ENCODE results near the gene PARD3.
A peak's percentile ranks its signal among the peaks of the same experiment; 100 is the strongest.
"Not testable (repeated sequence)": the region's sequence is repeated elsewhere in the genome, so short reads cannot be mapped to it uniquely, and the experiment has no call there.

Gene PARD3

DNA sequence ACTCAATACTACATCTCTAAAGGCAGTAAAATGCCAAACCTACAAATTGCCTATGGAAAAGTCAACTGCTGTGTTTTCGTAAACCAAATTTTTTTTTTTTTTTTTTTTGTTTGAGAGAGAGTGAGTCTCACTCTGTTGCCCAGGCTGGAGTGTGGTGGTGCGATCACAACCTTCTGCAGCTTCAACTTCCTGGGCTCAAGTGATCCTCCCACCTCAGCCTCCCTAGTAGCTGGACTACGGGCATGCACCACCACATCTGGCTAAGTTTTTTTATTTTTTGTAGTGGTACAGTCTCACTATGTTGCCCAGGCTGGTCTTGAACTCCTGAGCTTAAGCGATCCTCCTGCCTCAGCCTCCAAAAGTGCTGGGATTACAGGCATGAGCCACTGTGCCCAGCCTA, 74.0 kb downstream of the PARD3 start:
- not testable (repeated sequence) for DNase-seq

DNA sequence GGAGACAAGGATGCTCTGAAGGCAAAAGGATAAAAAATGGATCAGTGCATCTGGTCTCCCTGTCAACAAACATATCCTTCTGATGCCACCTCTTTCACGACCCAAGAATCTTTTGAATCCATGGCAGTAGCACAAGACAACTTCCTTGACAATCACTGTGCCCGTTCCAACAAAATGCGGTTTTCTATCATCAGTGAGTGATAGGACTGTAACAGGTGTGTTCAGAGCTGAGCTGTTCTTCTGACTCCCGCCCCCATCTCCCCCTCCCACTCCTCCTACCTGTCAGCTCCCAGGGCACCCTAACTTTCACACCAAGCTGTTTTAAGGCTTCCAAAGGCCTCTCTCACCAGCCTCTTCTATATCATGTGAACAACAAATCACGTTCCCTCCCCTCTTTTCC, 74.8 kb downstream of the PARD3 start:
- no peak for DNase-seq

DNA sequence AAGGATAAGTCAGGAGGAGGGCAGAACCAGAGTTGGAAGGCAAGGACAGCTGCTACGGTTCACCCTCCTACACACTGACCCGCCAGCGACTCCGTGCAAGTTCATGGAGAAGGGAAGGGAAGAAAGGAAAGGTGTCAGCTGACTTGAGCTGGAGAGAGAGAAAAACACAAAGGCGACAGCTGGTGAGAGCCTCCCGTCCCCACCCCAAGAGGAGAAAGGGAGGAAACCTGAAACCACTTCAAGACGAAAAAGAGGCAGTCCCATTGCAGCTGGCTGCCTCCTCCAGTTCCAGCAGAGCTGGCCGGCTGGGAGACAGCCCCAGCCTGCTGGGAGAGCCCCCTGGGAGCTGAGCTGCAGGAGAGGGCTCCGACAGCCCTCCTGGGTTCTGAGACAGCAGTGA, 75.2 kb downstream of the PARD3 start:
- DNase-seq: peak; percentile 78

DNA sequence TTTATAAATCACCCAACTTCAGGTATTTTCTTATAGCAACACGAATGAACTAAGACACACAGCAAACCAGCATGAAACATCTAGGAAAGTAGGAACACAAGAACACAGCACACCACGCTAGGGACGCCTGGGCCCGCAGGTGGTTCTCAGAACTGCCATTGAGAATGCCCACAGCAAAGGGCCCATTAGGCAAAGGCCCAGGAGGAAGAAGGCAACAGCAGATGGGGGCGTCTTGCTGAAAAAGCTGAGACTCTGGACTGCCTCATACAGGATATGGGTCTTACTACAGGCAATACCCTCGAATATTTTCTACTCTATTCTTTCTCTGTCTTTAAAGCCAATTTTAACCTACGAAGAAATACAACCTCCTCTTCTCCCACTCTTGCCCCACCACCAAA, 77.3 kb downstream of the PARD3 start:
- DNase-seq: no peak

DNA sequence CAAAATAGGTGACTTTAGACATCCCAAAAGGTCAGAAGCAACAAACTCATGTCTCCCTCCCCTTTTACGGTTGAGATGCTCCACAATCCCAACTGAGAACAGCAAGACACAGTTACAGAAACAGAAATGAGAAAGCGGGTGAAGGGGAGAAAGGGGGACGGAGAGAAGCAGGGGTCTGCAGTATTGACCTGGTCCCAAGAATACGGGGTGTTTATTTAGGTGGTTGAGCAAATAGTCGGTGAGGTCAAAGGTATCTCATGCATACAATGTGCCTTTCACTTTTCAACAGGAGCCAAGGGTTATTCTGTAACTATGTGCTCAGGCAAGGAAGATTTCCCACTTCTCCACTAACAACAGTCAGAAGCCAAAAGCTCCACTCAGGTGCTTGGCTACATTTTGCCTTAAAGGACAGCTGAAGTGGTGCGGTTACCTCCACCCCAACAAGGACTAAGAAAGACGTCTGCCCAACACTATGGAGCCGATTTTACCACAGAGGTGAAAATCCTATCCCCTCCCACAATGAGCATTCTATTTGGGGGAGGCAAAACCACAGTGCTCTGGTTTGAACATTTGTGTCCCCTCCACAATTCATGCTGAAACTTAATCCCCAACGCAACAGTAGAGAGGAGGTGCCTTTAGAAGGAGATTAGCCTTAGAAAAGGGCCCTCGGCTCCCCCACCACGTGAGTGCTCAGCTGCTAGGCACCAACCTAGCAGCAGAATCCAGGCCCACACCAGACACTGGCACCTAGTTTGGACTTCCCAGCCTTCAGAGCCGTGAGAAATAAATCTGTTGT, 77.9 kb downstream of the PARD3 start:
- no peak for DNase-seq

DNA sequence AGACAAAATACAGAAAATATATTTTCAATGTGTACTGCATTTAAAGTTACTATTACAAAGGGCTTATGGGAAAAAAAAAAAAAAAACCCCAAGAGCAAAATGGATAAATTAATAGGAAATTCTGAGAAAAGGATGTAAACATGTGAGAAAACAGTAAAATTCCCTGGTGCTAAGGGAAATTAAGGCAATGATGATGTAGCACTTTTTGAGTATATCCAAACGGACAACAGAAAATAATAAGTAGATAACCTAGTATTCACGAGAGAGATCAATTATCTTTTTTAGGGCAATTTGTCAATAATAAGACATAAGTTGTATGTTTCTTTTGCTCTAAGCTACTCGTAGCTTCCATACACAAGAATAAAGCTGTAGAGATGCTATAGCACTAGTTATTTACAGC, 80.2 kb downstream of the PARD3 start:
- DNase-seq: no peak

DNA sequence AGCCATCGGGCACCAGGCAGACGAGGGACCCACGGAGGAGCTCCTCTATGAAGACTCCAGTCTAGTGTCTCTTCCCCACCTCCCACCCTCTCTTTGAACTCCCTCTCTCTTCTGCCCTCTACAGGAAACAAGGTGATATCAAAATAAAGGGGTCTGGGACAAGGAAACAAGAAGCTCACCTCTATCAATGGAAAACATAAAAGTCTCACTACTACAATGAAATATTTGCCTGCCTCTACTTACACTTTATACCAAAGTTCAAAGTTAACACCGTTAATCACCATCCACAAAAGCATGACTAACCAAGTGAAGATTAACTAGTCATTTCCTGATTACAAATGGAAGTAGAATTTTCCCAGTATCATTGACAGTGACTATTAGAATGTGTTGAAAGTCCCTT, 82.2 kb downstream of the PARD3 start:
- DNase-seq: no peak

DNA sequence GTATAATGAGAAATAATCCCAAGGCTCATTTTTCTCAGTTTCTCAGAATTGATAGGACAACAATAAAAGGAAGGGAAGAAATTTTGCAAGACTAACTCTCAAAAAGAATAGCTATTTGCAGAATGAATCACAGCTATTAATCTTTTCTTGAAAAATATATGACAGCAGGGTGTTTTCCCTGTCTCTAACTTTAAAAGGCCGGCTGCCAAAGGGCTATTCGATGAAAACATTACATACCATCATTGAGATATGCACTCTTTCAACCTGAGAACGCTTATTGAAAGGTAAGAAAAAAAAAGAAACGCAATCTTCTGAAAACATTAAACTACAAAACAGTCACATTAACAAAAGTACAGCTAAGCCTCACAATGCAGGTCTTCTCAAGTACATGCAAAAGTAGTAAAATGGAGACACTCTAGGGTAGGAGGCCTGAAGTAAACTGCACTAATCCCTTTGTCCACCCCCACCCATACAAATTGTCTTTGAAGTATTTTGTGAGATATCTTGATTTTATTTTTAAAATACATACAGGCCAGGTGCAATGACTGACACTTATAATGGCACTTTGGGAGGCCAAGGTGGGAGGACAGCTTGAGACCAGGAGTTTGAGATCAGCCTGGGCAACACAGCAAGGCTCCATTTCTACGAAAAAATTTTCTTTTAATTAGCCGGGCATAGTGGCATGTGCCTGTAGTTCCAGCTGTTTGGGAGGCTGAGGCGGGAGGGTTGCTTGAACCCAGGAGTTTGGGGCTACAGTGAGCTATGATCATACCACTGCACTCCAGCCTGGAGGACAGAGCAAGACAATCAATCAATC, 83.0 kb downstream of the PARD3 start:
- DNase-seq: no peak

DNA sequence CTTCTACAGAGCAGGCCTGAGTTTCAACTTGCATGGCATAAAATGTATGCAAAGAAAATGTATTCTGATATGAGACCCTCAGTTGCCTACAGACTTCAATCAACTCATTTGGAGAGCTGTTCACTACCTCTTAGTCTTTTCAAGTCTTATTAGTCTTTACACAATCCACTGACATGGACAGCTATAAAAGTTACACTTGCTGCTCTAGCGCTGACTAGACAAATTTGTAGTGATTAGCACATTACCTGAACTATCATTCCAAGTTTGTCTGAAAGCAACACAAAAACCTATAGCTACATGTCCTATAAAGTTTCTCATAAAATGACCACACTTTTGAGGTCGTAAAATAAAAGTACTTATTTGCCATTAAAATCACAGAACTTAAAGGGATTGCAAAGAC, 83.9 kb downstream of the PARD3 start:
- DNase-seq: no peak

DNA sequence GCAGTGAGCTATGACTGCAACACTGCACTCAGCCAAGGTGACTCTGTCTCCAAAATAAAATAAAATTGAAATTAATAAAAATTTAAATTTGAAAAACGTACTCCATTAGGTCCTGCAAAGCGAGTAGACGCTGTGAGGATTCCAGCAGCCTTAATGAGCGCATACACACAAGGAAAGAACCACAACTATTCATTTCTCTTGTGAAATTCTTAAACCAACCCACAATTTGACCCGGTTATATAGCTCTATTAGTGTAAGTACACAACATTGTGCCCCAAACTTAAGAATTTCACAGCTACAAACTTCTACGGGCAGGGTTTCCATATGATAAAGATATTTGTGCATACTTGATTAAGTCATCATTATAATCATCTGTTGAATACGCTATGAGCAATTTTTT, 84.4 kb downstream of the PARD3 start:
- no peak for DNase-seq

DNA sequence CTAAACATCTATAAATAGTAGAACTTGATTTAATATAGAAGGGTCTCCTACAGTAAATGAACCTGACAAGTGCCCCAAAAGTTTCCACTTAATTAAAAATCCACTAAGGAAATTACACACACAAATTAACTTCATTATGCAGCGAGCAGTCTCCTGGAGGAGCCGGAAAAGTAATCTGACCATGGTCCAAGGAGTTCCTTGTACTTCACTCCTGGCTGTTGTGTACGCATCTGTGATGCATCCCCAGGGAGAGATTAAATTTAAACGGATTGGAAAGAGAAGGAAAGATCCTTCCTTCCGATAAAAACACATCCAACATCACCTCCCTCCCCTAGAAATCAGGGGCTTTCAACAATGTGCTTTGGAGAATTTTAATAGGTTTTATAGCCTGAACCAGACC, 85.5 kb downstream of the PARD3 start:
- DNase-seq: no peak

DNA sequence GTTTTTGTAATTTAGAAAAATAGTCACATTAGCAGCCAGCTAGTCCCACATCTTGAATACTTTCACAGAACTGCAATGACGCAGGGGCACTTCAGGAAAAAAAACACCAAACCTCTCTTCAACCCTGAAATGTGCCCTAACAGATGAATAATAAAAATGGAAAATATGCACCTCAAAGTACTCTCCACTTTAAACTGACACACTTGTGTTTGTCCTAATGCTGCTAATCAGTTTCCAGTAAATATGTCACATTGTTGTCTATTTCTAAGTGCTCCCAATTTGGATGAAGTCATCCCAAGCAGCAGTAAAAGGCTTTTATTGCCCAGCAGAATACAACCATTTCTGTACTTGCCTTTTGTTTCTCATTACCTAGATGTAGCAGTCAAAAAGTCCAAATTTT, 86.7 kb downstream of the PARD3 start:
- DNase-seq: no peak

DNA sequence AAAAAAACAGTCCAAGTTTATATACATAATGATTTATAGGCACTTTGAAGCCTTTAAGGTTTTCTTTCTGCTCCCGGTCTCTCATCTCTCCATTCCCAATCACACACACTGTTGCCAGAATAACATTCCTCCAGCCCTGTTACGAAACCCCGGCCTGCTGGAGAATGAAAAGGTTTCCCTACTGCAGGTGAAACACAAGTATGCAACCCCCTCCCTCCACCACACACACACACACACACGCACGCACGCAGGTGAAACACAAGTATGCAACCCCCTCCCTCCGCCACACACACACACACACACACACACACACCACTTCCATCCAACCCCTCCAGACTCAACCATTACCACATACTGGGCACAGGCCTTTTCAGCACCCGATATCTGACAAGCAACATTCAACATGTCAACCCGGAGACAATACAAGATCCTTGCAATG, 87.5 kb downstream of the PARD3 start:
- no peak for DNase-seq

DNA sequence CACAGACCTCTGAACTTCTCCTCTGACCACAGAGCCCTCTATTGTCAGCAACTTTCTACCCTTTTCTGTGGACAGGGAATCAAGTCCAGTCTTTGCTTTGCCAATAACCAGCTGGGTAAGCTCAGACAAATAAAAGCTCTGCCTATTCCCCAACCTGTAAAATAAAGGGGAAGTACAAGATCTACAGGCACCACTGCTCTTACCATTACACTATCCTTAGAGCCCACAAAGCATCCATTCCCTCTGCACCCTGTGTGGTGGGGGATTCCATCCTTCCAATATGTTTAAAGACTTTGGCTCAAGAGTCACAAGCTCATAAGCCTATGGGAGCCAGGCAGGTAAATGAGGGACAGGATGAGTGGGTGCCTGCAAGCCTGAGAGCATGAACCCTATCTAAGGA, 88.2 kb downstream of the PARD3 start:
- DNase-seq: no peak

DNA sequence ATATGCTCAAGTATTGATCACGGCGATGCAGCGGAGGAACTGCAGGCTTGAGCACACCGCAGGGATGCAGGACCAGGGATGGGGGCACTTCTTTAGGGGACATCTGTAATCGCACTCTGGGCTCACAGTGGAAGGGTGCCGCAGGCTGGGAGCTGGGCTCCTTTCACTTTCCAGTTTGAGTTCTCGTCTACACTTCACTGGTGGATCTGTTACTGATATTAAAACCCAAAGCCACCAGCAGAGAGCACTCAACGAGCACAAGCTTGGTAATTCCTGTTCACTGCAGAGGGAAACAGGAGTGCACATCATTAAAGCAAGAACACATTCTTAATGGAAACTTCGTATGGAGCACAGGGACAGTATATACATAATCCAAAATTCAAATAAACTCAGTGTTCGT, 91.3 kb downstream of the PARD3 start:
- no peak for DNase-seq

DNA sequence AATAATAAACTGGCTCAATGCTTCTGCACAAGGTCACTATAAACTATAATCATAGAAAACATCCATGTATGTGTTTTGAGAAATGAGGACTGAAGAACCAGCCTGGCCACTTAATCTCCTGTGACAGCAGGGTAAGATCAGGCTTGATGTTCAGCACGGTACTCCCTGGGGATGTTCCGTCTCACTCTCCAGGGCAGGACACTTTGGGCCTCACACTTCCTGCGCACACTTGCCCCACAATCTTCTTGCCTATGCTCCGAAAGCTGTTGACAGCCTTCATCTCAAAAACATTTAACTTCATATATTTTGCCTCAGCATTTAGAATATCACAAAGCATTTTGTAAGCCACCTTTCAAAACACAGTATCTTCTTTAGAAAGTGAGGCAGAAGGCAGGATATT, 92.7 kb downstream of the PARD3 start:
- no peak for DNase-seq

DNA sequence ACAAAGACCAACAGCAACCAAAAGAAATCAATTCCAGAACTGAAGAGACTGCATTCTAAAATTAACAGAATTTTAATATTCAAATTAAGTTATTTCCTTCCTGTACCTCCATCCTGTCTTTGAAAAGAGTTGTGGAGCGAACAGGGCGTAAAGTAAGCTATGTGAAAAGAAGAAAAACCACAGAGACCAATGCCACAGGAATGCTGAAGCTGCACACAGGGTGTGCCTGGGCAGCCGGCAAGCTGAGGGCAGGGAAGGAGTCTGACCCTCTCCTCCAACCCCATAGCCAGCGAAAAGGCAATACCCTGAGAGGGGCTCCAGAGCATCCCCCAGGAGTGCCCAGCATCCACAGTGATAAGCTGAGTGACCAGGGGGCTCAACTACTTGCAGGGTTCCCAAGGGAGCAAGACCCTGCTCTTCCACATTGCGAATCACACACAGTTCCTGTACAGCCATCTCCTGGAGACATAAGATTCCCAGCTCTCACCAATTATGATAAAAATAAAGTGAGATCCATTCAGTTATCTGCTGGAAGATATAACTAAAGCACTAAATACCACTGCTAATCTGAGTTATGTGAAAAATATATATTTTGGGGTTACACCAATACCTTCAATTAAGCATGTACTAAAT, 93.8 kb downstream of the PARD3 start:
- DNase-seq: no peak

DNA sequence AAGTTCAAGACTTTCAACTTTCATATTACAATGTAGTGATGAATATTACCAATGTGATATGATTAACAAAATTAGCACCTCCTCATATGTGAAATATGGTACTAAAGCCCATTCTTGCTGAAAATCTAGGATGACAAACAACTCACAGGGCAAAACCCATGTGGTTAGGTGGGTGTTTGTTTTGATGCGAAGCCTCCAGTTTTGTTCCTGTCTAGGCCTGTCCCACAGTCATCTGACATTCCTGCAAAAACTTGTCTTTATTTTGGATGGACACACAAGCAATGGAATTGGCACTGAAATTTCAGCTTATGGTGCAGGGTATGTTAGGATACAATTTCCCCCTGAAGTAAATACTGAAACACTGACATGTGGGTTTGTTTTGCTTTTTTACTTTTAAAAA, 95.3 kb downstream of the PARD3 start:
- no peak for DNase-seq

DNA sequence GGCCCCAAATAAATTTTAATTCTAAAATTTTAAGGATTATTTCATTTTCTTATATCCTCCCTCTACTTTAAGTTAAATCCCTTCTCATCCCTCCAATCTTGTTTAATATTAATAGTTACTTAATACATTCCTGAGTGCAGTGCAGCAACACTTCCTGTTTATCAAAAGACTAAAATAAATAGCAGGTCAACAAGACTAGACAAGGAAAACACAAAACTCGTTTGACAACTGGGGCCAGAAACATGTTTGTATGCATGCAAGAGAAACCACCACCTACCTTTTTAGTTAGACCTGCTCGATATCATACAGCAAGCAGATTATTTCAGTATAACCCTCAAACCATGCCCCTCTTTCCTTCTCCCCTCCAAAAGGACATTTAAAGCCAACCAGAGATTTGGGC, 95.8 kb downstream of the PARD3 start:
- no peak for DNase-seq

DNA sequence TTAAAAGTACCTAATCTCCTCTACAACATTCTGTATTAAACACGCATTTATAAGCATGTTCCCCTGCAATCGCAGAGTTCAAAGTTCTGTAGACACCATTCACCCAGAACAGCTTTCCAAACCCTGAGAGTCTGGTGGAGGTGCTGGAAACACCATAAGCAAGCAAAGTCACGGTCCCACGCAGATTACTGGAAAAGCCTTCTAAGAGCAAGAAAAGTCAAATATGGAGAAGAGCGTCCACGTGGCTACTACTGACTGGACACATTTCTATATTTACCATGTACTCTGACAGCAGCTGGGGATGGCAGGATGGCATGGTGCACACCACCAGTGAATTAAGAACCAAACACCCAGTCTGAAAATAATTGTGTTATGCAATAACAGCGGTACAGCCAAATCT, 97.7 kb downstream of the PARD3 start:
- no peak for DNase-seq

DNA sequence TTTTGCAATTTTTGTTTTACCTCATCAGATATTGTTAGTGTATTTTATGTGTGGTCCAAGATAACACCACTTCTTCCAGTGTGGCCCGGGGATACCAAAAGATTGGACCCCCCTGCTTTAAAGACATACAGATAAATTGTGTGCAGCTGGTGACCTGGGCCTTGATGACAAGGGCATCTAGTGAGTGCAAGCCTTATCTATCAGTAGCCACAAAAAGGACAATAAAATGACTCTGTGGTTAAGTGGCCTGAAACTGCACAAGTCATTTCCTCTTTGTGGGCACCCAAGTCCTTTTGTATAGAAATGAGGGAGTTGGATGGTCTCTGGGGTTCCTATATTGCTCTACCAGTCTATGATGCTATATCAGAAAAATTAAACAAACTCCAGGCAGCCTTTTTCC, 98.1 kb downstream of the PARD3 start:
- no peak for DNase-seq

DNA sequence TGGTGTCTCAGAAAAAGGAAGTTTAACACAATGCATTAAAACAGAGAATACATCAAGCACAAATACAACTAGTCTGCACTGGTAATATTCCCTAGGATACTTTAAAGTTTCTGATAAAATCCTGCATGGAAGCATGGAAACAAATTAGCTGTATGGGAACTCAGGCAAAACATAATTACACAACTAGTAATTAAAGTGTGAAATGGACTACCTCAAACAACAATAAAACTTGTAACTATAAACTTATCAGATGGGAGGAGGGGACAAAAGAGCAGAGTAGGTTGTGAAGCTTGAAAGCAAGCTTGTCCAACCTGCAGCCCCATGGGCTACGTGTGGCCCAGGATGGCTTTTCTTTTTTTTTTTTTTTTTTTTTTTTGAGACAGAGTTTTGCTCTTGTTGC, 98.9 kb downstream of the PARD3 start:
- DNase-seq: no peak

DNA sequence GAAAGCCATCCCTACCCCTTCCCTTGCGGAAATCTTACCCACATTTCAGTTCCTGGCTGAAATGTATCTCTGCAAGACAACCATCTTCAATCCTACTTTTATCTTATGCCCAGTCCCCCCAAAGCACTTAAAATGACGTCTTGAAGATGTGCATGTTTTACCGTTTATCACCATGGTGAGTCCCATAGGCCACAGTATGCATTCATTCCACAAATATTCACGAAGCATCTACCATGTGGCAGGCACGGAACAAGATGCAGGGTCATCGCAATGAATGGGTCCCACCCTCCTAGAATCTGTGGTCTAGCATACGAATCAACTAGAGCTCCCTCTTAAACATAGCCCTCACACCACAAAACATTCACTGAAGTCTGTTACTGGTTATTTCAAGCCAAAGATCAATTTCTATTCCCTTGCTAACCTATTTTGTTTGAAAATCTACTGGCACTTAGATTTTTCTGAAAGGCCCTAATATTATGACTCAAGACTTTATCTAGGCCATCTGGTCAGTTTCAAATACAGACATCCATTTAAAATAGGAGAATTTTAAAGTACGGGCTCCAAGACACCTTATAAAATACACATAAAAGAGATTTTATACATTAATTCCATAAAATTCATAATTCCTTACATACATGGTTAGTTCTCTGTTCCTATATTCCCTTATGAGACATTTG, 99.4 kb downstream of the PARD3 start:
- no peak for DNase-seq

Measured in right kidney (tissue), 1 donor.